H9 (cell line): Measurements from ENCODE around the gene MYT1. TPM values are rescaled to one million over a fixed set of nuclear protein-coding genes. Genes with fewer than 3 reads are reported as not detected.

Experiments
- DNase-seq: peaks from one replicate; pipeline ENCODE4 v3.0.0-alpha.2; 2017
- H2AFZ ChIP-seq: one replicate; pipeline ENCODE4 v1.6.1; 2013; ENCODE audit warnings: mild to moderate bottlenecking, low read length, control low read depth, moderate library complexity
- H2AK5ac ChIP-seq: 2 replicates; pipeline ENCODE4 v1.6.1; 2013; ENCODE audit warnings: low read length, control low read depth, mixed read lengths; ENCODE audit not compliant: insufficient read length
- H2BK120ac ChIP-seq: one replicate; pipeline ENCODE4 v1.6.1; 2013; ENCODE audit warnings: low read depth, mild to moderate bottlenecking, low read length, control low read depth, inconsistent platforms; ENCODE audit not compliant: poor library complexity, severe bottlenecking
- H2BK12ac ChIP-seq: 2 replicates; pipeline ENCODE4 v1.6.1; 2013; ENCODE audit warnings: low read length, control low read depth, mixed read lengths, low read depth; ENCODE audit not compliant: insufficient read length
- H2BK15ac ChIP-seq: 2 replicates; pipeline ENCODE4 v1.6.1; 2013; ENCODE audit warnings: low read depth, low read length, control low read depth
- H2BK20ac ChIP-seq: one replicate; pipeline ENCODE4 v1.6.1; 2013; ENCODE audit warnings: low read depth, mild to moderate bottlenecking, low read length, control low read depth, inconsistent platforms; ENCODE audit not compliant: poor library complexity, severe bottlenecking
- H2BK5ac ChIP-seq: 2 replicates; pipeline ENCODE4 v1.6.1; 2013; ENCODE audit warnings: low read length, control low read depth, mixed read lengths; ENCODE audit not compliant: insufficient read length
- H3K14ac ChIP-seq: 2 replicates; pipeline ENCODE4 v1.6.1; 2013; ENCODE audit warnings: low read length, control low read depth; ENCODE audit not compliant: insufficient read depth
- H3K18ac ChIP-seq: 2 replicates; pipeline ENCODE4 v1.6.1; 2013; ENCODE audit warnings: low read depth, mild to moderate bottlenecking, mixed read lengths, low read length, control low read depth; ENCODE audit not compliant: insufficient read length
- H3K23ac ChIP-seq: 2 replicates; pipeline ENCODE4 v1.6.1; 2013; ENCODE audit warnings: low read length, control low read depth, mixed read lengths, low read depth; ENCODE audit not compliant: insufficient read length
- H3K23me2 ChIP-seq: 2 replicates; pipeline ENCODE4 v1.6.1; 2013; ENCODE audit warnings: low read depth, mild to moderate bottlenecking, mixed read lengths, low read length, control low read depth; ENCODE audit not compliant: insufficient read length, poor library complexity, severe bottlenecking
- H3K27ac ChIP-seq: 2 replicates; pipeline ENCODE4 v1.5.1; 2013; ENCODE audit warnings: low read length, control low read depth, mixed read lengths, low read depth; ENCODE audit not compliant: insufficient read length
- H3K27me3 ChIP-seq: 2 replicates; pipeline ENCODE4 v1.6.1; 2013; ENCODE audit warnings: low read length, control low read depth, inconsistent platforms; ENCODE audit not compliant: insufficient read depth
- H3K4ac ChIP-seq: 2 replicates; pipeline ENCODE4 v1.6.1; 2013; ENCODE audit warnings: low read depth, mild to moderate bottlenecking, control low read depth, inconsistent platforms, low read length, moderate library complexity
- H3K4me1 ChIP-seq: 2 replicates; pipeline ENCODE4 v1.6.1; 2013; ENCODE audit warnings: low read length, control low read depth, inconsistent platforms; ENCODE audit not compliant: insufficient read depth
- H3K4me2 ChIP-seq: 2 replicates; pipeline ENCODE4 v1.6.1; 2013; ENCODE audit warnings: low read length, control low read depth, mixed read lengths; ENCODE audit not compliant: insufficient read length, insufficient read depth
- H3K56ac ChIP-seq: 2 replicates; pipeline ENCODE4 v1.6.1; 2013; ENCODE audit warnings: low read depth, mild to moderate bottlenecking, mixed read lengths, low read length, control low read depth; ENCODE audit not compliant: insufficient read length
- H3K79me1 ChIP-seq: 2 replicates; pipeline ENCODE4 v1.6.1; 2013; ENCODE audit warnings: low read depth, mild to moderate bottlenecking, moderate library complexity, low read length, control low read depth, inconsistent platforms; ENCODE audit not compliant: insufficient read depth, poor library complexity, severe bottlenecking
- H3K79me2 ChIP-seq: 2 replicates; pipeline ENCODE4 v1.6.1; 2013; ENCODE audit warnings: low read length, control low read depth, inconsistent platforms; ENCODE audit not compliant: insufficient read depth
- H3K9ac ChIP-seq: 2 replicates; pipeline ENCODE4 v1.6.1; 2013; ENCODE audit warnings: low read length, control low read depth, mixed read lengths; ENCODE audit not compliant: insufficient read length; ENCODE audit errors: extremely low read depth
- H3K9me3 ChIP-seq: one replicate; pipeline ENCODE4 v1.6.1; 2013; ENCODE audit warnings: low read depth, low read length, inconsistent platforms; ENCODE audit not compliant: control insufficient read depth
- H3T11ph ChIP-seq: one replicate; pipeline ENCODE4 v1.6.1; 2013; ENCODE audit warnings: mild to moderate bottlenecking, low read length, control low read depth, inconsistent platforms
- H4K20me1 ChIP-seq: one replicate; pipeline ENCODE4 v1.6.1; 2013; ENCODE audit not compliant: control insufficient read depth, insufficient read length, insufficient read depth
- H4K5ac ChIP-seq: 2 replicates; pipeline ENCODE4 v1.6.1; 2013; ENCODE audit warnings: low read depth, mild to moderate bottlenecking, mixed read lengths, low read length, control low read depth; ENCODE audit not compliant: insufficient read length
- H4K8ac ChIP-seq: replicated peaks from 2 replicates; pipeline ENCODE4 v1.6.1; 2013; ENCODE audit warnings: low read length, control low read depth, mixed read lengths, low read depth; ENCODE audit not compliant: insufficient read length
- H4K91ac ChIP-seq: 2 replicates; pipeline ENCODE4 v1.6.1; 2013; ENCODE audit warnings: low read depth, mild to moderate bottlenecking, moderate library complexity, mixed read lengths, low read length, control low read depth; ENCODE audit not compliant: insufficient read length
- H3K27ac Mint-ChIP-seq, 3 experiments: 2 replicates in 2 of 3; 3 replicates in 1 of 3; pipeline ENCODE4 v1.8.0; 2020 to 2021; ENCODE audit warnings: mixed read lengths in 3 of 3, mild to moderate bottlenecking in 1 of 3, moderate library complexity in 1 of 3
- H3K27me3 Mint-ChIP-seq: 2 replicates; pipeline ENCODE4 v1.8.0; 2021; ENCODE audit warnings: low read depth, mild to moderate bottlenecking, moderate library complexity, mixed read lengths
- H3K36me3 Mint-ChIP-seq, 3 experiments: 2 replicates in 2 of 3; 3 replicates in 1 of 3; pipeline ENCODE4 v1.8.0; 2020 to 2021; ENCODE audit warnings: low read depth in 3 of 3, mixed read lengths in 3 of 3; ENCODE audit not compliant: insufficient read depth in 1 of 3
- H3K4me1 Mint-ChIP-seq, 2 experiments: 2 replicates each; pipeline ENCODE4 v1.8.0; 2020; ENCODE audit warnings: mixed read lengths in 2 of 2
- H3K4me3 Mint-ChIP-seq, 2 experiments: 2 replicates in 1 of 2; 3 replicates in 1 of 2; pipeline ENCODE4 v1.8.0; 2020 to 2021; ENCODE audit warnings: mild to moderate bottlenecking in 2 of 2, mixed read lengths in 2 of 2, moderate library complexity in 1 of 2
- H3K9me3 Mint-ChIP-seq, 2 experiments: 2 replicates in 1 of 2; 3 replicates in 1 of 2; pipeline ENCODE4 v1.8.0; 2020; ENCODE audit warnings: mild to moderate bottlenecking in 2 of 2, mixed read lengths in 2 of 2, moderate library complexity in 1 of 2
- CTCF ChIP-seq: fragments of 200-600 bp; sonication (generic); conservative IDR thresholded peaks from 3 replicates; pipeline ENCODE4 v1.8.0; 2021; ENCODE audit warnings: antibody characterized with exemption, mild to moderate bottlenecking
- whole genome bisulfite sequencing: extraction: QIAGEN DNeasy Blood & Tissue Kit; methylation state at CpG from one replicate; pipeline ENCODE4 v1.1.7; 2013; ENCODE audit warnings: missing lambda C conversion rate, low lambda C conversion rate, mixed read lengths; ENCODE audit not compliant: insufficient read length; ENCODE audit errors: extremely low coverage; 5-methylcytosine and 5-hydroxymethylcytosine counted together
- total RNA-seq: library from RNA; stranded (reverse); gene quantifications from 2 replicates; pipeline ENCODE4 v1.2.1, GENCODE V29; 2021

Gene MYT1
- total RNA-seq, 1 experiment from 2014 or later: 0.79 TPM

GRCh38 chr20:64119681-64120341, 44.4 kb upstream of the MYT1 start:
- H3K27ac ChIP-seq: no peak overlapping the region
- H3K27ac Mint-ChIP-seq: no peak overlapping the region

More at GRCh38 chr20:64119681-64120341, 44.4 kb upstream of the MYT1 start:
- WGBS: no CpG with 5 or more reads among the region's 14 CpGs
- H2AK5ac ChIP-seq: no peak overlapping the region
- H3K23me2 ChIP-seq: no peaks in the 10 kb centered on the region
- no peak overlapping the region for H4K5ac ChIP-seq
- H3K56ac ChIP-seq: no peak overlapping the region
- no peak overlapping the region for H2BK15ac ChIP-seq
- no peak overlapping the region for H4K8ac ChIP-seq
- no peak overlapping the region for H3T11ph ChIP-seq
- no peak overlapping the region for H4K91ac ChIP-seq
- Mint-ChIP-seq H3K27me3 (peaks cover 35% of the 10 kb centered on the region), H3K4me1 (peaks cover 4 to 5% of the 10 kb centered on the region in 2 experiments; a peak in 3 of 4 replicates), H3K36me3 (peaks cover 0 to 1% (median 0%) of the 10 kb centered on the region in 3 experiments; a peak in 1 of 7 replicates), H3K4me3 (peak overlapping the region in 1 of 2 experiments; percentile 26; a peak in 1 of 5 replicates), H3K9me3 (peaks cover 3 to 4% of the 10 kb centered on the region in 2 experiments; a peak in 4 of 5 replicates)
- H3K4me2 ChIP-seq: no peak overlapping the region
- peaks cover 3% of the 10 kb centered on the region for H4K20me1 ChIP-seq
- H3K9me3 ChIP-seq: no peaks in the 10 kb centered on the region
- H3K79me1 ChIP-seq: no peaks in the 10 kb centered on the region
- no peaks in the 10 kb centered on the region; the same call in 1 of the 2 replicates for H3K27me3 ChIP-seq
- H2AFZ ChIP-seq: no peak overlapping the region
- H3K14ac ChIP-seq: no peak overlapping the region
- no peak overlapping the region for H3K18ac ChIP-seq
- H3K9ac ChIP-seq: no peak overlapping the region
- H3K23ac ChIP-seq: no peak overlapping the region
- no peaks in the 10 kb centered on the region for H3K79me2 ChIP-seq
- no peak overlapping the region for H3K4ac ChIP-seq
- DNase-seq: no peak
- no peak overlapping the region for H2BK120ac ChIP-seq
- no peak overlapping the region for H2BK12ac ChIP-seq
- no peak overlapping the region for H2BK5ac ChIP-seq
- H2BK20ac ChIP-seq: no peak overlapping the region
- no peaks in the 10 kb centered on the region for H3K4me1 ChIP-seq
- no peak for TF ChIP-seq CTCF
